SKM-1 treated with dmso at 0.1 percent for 144 hours (cell line): ENCODE data around the gene B3GNT3.

Experiments
- DNase-seq: peaks from one replicate; lab custom pipeline; 2025; ENCODE audit not compliant: unreplicated experiment; lab: John Stamatoyannopoulos, UW

The B3GNT3 gene

DNA sequence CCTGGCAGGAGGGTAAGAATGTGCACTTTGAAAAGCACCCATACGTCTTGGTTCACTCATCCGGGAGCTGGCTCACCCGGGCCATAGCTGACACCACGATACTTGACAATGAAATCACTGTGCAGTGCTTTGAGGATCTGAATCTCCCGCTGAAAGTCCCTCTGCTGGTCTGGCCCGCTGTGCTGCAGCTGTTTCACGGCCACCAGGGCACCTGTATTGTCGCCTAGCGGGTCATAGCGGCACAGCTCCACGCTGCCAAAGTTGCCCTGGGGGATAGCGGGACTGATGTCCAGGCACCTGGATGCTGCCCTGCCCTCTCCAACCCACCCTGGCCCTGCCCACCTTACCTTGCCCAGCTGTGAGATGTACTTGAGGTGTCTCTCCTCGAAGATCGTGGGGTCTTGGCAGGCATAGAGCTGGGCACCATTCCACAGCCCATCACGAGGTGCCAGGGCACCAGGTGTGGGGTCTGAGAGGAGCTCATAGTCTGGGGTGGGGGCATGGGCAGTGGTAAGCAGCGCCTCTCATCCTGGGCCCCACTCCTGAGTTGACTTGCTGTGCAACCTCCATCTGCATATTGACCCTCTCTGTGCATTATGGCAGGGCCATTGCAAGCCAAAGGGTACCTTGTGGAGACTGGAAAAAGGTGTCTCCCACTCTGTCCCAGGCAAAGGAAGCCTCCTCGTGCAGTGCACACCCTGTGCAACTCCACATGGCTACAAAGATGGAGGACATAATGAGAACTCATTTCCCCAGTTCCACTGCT is 37.7 kb downstream of the B3GNT3 start:
- DNase-seq = no peak

DNA sequence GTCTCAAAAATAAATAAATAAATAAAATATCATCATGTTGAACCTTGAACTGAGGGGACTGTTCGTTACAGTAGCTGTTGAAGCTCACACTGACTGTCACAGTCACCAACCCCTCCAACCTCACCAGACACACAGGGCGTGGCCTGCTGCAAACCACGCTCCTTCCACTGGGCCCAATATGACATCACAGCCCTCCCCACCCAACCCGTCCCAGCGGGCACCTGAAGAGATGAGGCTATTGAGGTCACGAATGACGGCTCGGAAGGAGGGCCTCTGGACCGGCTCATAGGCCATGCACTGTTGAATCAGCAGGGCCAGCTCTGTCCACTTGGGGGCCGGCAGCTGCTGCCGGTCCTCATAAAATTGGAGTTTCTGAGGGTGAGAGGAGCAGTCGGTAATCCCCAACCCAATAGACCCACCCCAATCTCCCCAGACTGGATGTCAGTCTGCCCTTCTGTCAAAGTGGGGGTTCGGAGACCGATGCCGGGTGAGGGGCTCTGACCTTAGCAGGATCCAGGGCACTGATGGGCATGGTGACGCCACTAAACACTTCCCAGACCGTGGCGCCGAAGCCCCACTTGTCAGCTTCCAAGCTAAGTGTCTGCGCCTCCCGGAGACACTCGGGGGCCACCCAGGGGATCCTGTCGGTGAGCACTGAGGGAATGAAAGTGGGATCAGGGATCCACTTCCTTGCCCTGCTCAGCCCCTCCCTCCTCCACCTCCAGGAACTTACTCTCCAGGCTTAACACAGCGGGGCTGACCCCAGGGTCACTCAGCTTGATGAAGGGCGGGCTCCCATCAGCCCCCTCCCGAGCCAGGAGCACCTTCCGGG is 39.6 kb downstream of the B3GNT3 start:
- no peak for DNase-seq

DNA sequence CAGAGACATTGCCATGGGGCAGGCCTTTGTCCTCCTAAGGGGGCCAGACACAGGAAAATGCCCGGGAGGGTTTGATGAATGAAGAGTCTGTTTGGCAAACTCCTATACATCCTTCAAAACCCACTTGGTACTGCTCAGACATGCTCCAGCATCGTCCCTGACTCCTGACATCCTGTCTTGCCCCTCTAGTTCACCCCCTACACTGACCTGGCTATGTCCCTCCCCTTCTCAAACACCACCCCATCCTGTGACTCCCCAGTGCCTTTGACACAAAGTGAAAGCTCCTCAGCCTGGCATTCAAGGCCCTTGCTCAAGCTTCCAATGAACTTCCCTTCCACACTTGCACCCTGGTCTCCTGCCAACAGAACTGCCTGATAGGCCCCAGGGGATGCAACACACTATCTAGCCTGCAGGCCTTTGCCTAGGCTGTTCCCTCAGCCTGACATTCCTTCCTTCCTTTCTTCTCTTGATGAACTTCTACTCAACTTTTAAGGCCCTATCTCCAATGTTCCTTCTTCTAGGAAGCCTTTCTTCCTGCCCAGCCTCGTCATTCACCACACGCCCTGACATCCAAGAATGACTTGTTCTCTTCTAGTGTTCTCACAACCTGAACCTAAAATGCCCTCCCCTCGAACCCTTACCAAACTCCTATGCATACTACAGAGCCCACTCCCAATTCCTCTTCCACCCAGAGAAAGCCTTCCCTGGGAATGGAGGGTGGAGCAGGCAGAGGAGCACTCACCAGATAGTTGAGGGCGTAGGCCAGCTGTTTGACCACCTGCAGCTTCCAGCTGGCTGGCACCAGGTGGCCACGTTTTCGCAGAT is 40.5 kb downstream of the B3GNT3 start:
- no peak for DNase-seq

DNA sequence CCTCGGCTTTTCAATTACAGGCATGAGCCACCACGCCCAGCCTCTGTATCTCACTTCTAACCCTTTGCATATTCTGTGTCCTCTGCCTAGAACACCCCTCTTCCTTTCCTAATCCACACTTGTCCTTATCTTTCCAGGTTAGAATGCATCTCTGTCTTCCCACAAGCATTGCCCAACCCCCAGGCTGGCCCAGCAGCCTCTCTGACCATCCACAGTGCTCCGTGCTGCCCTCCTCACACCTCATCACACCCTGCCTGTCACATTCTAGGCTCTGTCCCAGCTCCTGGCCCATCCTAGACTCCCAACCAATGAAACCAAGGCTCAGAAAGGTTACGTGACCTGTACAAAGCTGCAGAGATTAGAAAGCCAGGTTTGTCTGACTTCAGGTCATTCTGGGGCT is 41.6 kb downstream of the B3GNT3 start:
- no peak for DNase-seq

DNA sequence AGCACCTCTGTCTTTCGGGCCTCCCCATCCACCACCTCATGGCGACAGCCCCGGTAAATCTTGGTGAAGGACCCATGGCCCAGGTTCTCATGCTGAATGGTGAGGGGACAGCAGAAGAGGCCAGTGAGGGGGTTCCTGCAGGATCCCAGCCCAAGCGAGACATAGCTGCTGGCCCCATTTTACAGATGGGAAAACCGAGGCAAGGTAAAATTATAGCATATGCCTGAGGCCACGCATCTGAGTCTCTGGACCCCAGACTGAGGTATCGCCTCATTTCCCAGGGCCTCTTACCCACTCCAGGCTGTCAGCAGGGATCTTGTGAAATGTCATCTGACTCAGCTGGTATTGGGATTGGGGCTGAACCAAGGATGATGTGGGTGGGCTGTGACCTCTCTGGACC is 43.0 kb downstream of the B3GNT3 start:
- no peak for DNase-seq

DNA sequence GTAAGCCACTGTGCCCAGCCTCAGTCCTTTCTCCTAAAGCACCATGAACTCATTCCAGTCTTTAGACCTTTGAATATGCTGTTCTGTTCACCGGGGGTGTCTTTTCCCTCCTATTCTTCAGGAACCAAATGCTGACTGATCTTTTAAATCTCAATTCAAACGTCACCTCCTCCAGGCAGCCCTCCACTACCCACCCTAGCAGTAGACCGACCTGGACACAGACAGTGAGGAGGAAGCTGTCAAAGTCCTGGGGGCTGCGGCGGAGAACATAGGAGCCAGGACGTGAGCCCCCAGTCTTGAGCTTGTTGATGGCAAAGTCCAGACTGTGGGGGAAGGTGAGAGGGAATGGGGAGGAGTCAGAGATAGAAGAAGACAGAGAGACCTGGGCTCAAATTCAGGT is 45.1 kb downstream of the B3GNT3 start:
- no peak for DNase-seq

DNA sequence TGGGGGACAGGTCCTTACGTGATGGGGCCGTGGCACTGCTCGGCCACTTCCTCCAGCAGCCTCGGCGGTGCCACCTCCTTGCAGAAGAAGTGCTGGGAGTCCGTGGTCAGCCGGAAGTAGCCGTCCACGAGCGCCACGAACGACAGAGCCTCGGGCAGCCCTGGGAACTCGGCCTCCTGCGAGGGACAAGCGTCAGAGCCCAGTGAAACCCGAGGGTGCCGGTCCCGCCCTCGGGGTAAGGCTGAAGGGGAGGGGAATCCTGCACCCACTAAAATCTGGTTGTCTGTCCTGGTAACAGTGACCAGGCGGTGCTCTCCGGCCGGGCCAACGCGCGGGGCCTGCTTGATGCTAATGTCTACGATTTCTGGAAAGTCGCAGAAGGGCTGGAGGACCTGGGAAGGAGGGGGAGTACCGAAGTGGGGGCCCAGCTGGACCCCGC is 46.5 kb downstream of the B3GNT3 start:
- DNase-seq = no peak

GRCh38 chr19:17841810-17842662 is 47.1 kb downstream of the B3GNT3 start:
- no peak for DNase-seq

DNA sequence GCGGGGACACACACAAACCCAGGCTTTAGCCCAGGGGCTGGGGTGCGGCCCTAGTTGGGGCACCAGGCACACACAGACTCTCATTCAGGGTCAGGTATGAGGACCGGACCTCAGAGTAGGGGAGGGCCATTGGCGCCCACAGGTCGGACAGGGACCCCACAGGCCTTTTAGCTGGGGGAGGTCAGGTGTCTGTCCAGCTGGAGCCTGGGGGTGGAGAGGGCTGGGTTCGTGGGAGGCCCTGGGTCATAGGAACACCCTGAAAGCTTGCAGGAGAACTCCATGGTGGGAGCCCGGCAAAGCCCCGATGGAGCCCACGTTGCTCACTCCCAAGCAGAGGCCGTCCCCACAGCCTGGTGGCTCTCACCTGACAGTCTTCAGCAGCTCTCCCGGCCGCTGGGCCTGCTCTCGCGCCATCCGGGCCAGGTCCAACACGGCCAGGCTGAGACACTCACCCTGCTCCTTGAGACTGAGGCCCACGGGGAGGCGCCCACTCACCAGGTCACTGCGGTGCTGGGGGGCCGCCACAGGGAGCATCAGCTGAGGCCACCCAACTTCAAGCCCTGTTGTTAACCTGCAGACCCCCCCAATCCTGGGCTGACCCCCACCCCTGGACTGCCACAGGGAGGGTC is 47.8 kb downstream of the B3GNT3 start:
- DNase-seq = no peak

DNA sequence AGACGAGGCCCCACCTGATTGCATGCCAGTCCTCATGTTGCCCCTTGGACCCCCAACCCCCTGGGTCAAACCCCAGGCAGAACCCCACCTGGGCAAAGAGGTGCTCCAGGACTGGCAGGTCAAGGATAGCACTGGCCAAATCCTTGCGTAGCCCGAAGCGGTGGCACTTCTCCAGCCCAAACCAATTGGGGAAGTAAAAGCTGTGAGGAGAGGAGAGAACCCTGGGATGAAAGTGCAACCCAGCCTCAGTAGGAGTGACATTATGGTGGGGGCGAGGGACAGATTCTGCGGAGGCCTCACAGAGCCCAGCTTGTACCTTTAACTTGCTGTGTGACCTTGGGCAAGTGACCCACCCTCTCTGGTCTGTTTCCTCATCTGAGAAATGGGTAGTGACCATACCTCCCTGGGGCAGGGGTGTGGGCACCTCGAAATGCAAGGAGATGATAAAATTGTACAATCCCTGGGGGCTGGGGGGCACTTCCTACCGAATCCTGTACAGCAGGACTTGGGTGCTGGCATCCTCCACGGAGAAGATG is 48.4 kb downstream of the B3GNT3 start:
- DNase-seq = no peak

DNA sequence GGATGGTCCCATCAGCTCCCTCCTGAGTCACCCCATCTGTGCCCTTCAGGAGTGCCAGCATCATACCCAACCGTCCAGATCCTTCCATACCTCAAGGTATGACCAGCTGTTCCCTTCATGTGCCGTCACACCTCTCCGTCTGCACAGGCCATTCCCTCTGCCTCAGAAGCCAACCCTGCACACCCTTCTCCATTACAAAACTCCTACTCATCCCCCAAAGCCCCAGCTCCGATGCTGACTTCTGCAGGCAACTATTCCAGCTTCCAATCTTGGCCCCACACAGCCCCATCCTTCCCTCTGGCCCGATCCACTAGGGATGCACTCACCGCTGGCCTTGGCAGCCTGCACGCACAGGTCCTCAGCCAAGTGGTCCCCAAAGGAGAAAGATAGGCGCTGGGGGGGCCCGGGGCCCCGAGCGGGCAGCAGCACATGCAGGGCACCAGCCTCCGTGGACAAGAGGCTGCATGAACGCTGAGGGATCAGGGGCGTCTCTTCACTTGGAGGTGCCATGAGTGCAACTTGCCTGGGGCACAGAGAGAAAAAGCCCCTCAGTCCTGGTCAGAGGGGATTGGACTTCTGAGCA is 49.1 kb downstream of the B3GNT3 start:
- DNase-seq = no peak

DNA sequence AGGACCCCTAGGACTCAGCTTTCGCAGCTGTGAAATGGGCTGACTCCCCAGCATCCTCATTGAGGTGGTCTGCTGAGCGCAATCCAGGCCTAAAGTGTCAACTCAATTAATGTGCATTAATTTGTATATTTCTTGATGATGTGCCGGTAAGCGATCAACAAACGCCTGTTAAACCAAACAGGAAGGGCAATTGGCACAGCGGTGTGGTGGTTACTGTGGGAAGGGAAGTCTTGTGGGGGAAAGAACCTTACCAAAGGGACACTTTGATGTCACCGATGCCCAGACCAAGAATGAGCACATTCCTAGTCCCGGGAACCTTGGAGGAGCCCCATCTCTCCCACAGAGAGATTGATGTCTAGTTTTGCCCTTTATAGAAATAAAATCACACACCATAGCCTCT is 51.2 kb downstream of the B3GNT3 start:
- DNase-seq = no peak

DNA sequence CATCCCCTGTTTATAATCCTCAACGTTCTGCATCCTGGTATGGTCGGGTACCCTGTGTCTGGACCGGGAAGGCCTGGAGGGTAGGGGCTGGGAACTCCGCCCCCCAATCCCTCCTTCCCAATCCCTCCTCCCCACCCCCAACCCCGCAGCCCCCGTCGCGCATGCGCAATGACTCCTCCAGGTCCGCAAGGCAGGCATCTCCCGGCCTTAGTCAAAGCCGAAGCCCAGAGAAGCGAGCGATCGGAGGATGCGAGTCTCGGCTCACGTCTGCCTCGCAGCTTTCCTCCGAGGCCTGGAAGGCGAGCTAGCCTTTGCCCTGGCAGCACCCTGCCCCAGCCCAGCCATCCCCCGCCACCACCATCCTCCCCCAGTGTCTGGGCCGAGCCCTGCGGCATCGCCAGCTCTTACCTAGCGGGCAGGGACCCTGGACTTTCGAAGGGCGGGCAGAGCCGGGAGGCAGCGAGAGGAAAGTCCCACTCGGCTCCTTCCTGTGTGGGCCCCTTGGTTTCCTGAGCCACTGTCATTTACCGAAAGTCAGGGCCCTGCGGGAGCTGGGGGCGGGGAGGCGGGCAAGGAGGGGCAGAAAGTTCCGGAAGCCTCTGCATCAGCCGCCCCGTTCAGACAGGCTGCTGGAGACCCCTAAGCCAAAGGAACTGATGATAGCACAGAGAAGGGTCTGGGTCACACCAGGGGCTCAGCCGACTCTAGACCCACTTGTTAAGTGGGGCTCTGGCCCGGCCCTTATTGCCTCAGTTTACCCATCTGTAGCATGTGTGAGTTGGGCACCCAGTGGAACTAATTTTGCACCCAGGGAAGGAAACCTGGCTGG is 52.8 kb downstream of the B3GNT3 start, which contains the start of gene JAK3:
Gene JAK3 (minus strand): TSS at position 445 of the 829 bp plus-strand sequence. CDS start 3,565 bp downstream, outside the sequence.
- DNase-seq = no peak

DNA sequence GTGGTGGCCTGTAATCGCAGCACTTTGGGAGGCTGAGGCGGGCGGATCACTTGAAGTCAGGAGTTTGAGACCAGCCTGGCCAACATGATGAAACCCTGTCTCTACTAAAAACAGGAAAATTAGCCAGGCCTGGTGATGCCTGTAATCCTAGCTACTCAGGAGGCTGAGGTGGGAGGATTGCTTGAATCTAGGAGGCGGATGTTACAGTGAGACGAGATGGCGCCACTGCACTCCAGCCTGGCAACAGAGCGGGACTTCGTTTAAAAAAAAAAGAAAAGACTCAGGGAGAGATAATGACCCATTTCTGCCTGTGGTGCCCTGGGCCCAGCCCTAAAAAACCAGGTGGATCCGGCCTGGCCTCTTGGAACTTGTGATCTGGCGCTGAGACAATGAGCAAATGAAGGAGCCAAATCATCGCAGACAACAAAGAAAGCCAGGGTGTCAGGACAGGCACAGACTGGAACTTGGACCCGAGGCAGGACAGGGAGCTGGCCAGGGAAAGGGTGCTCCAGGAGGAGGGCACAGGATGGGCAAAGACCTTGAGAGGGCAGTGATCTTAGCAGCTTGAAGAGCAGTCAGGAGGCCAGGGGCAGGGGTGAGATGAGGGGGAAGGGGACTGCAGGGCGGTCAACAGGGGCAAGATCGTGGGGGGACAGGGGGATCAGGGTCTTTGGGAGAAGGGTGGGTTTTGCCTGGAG is 53.8 kb downstream of the B3GNT3 start:
- DNase-seq = no peak

- DNase-seq = no peak
Measured at GRCh38 chr19:17854061-17854460, 59.1 kb downstream of the B3GNT3 start.

- peak; percentile 65 for DNase-seq
Measured at GRCh38 chr19:17855280-17856152, 60.6 kb downstream of the B3GNT3 start.
